Mucosa of rectum (tissue), 2 donors: ENCODE measurements around the gene LPAR1.

Experiments
- H3K27ac ChIP-seq, 2 donors: one replicate each; pipeline ENCODE4 v1.7.0; 2013; ENCODE audit warnings: inconsistent platforms in 2 of 2, low read depth in 2 of 2, low read length in 2 of 2
- H3K27me3 ChIP-seq, 2 donors: one replicate each; pipeline ENCODE4 v1.7.0; 2013; ENCODE audit warnings: low read length in 2 of 2; ENCODE audit not compliant: control insufficient read depth in 2 of 2, insufficient read depth in 2 of 2
- H3K36me3 ChIP-seq, 2 donors: one replicate each; pipeline ENCODE4 v1.7.0; 2013; ENCODE audit warnings: low read length in 2 of 2; ENCODE audit not compliant: control insufficient read depth in 2 of 2, insufficient read depth in 2 of 2
- H3K4me1 ChIP-seq, 2 donors: one replicate each; pipeline ENCODE4 v1.7.0; 2013; ENCODE audit warnings: low read length in 2 of 2, mild to moderate bottlenecking in 1 of 2; ENCODE audit not compliant: control insufficient read depth in 2 of 2, insufficient read depth in 2 of 2
- H3K4me3 ChIP-seq, 2 donors: one replicate each; pipeline ENCODE4 v1.7.0; 2013; ENCODE audit warnings: low read length in 2 of 2
- H3K9ac ChIP-seq, 2 donors: one replicate each; pipeline ENCODE4 v1.7.0; 2013; ENCODE audit warnings: low read length in 2 of 2, low read depth in 1 of 2, mild to moderate bottlenecking in 1 of 2
- H3K9me3 ChIP-seq, 2 donors: one replicate each; pipeline ENCODE4 v1.7.0; 2013; ENCODE audit warnings: low read length in 2 of 2; ENCODE audit not compliant: control insufficient read depth in 2 of 2
- donor health status: healthy.
- donor health status: Normal muscosa, but diverticular disease.

Gene LPAR1

DNA sequence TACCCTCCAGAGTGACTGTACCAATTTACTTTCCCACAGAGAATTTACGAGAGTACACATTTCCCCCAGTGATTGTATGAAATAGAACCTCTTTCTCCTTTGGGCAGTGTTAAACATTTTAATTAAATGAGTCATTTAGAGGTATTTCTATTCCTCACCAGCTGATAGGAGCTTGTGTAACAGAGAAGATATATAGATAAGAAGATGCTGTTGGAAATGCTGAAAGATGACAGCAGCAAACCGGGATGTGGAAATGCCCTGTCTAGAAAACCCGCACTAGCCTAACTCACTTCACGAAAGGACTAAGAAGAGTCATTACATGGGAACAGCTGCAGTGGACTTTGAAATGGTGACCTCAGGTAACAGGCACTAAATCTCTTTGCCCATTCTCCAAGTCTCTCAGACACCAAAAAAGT, 68.3 kb downstream of the LPAR1 start:
- Histone ChIP-seq H3K27ac (no peak overlapping the region), H3K36me3 (peaks cover 3 to 4% of the 10 kb centered on the region in 2 donors), H3K4me1 (peaks cover 2 to 3% of the 10 kb centered on the region in 2 donors), H3K9me3 (no peaks in the 10 kb centered on the region), H3K9ac (no peak overlapping the region), H3K4me3 (no peak overlapping the region), H3K27me3 (no peaks in the 10 kb centered on the region)

DNA sequence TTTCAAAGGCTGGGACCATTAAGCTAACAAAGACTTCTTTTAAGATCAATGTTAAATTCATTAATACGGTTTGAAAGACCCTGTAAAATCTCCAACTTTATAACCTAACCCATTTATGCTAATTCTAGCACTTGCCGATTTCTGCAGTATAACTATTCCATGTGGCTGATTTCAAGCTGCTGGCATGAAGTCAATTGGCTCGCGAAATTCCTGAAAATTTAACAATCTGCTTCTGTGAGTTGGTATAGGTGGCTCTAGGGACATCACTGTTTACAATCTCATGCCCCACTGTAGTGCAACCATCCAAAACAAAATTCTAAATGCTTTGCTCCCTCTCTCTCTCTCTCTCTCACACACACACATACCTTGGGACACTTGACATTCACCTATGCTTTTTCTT, 70.2 kb downstream of the LPAR1 start:
- peaks cover 0 to 3% of the 10 kb centered on the region in 2 donors for H3K4me1 ChIP-seq
- H3K4me3 ChIP-seq = no peak overlapping the region
- no peaks in the 10 kb centered on the region for H3K9me3 ChIP-seq
- peaks cover 4 to 5% of the 10 kb centered on the region in 2 donors for H3K36me3 ChIP-seq
- no peak overlapping the region for H3K9ac ChIP-seq
- H3K27me3 ChIP-seq = no peaks in the 10 kb centered on the region
- H3K27ac ChIP-seq = no peak overlapping the region

DNA sequence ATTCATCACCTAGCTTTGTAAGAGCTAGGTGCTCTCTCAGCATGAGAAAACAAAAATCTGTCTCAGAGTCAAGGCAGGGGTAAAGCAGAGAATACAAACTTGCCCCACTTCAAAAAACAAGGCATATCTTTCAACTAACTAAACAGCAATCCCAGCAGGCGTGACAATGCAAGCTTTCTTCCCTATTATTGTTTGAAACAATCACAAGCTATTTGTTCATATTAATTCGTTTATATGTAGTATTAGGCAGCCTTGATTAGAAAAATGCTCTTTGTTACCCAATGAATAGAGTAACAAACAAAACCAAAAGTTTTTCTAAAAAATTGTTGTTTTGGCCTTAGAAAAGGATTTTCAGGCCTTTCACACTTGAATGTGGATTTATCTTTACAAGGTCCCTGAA, 71.1 kb downstream of the LPAR1 start:
- Histone ChIP-seq H3K27me3 (no peaks in the 10 kb centered on the region), H3K36me3 (peaks cover 4 to 9% of the 10 kb centered on the region in 2 donors), H3K4me3 (no peak overlapping the region), H3K27ac (no peak overlapping the region), H3K9ac (no peak overlapping the region), H3K9me3 (no peaks in the 10 kb centered on the region), H3K4me1 (peaks cover 0 to 3% of the 10 kb centered on the region in 2 donors)

DNA sequence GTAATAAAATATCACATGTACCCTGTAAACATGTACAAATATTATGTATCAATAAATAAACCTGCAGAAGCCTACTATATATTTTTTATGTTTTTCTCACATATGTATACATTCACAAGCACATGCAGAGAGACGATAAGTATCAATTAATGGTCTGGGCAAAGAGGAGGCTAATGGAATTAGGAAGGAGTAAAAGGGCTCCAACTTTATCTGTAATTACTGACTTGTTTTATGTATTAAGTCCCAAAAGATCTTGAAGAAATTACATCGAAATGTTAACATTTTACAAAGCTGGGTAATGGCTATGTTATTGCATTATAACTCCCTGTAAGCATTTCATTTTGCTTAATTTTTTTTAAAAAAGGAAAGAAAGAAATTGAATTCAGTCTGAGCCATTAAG, 78.0 kb downstream of the LPAR1 start:
- no peaks in the 10 kb centered on the region for H3K27me3 ChIP-seq
- H3K9ac ChIP-seq = no peak overlapping the region
- no peak overlapping the region for H3K27ac ChIP-seq
- peaks cover 0 to 6% of the 10 kb centered on the region in 2 donors for H3K36me3 ChIP-seq
- no peaks in the 10 kb centered on the region for H3K4me1 ChIP-seq
- no peaks in the 10 kb centered on the region for H3K9me3 ChIP-seq
- no peak overlapping the region for H3K4me3 ChIP-seq

DNA sequence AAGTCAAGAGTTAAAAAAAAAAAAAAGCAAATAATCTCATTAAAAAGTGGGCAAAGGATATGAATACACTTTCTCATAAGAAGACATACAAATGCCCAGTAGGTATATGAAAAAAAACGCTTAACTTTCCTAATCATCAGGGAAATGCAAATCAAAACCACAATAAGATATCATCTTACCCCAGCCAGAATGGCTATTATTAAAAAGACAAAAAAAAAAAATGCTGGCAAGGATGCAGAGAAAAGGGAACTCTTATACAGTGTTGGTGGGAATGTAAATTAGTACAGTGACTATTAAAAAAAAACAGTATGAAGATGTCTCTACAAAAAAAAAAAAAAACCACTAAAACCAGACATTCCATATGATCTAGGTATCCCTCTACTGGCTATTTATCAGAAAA, 79.4 kb downstream of the LPAR1 start:
- H3K9ac ChIP-seq = no peak overlapping the region
- H3K36me3 ChIP-seq = peaks cover 0 to 6% of the 10 kb centered on the region in 2 donors
- H3K4me1 ChIP-seq = no peaks in the 10 kb centered on the region
- H3K27me3 ChIP-seq = no peaks in the 10 kb centered on the region
- no peaks in the 10 kb centered on the region for H3K9me3 ChIP-seq
- H3K27ac ChIP-seq = no peak overlapping the region
- H3K4me3 ChIP-seq = no peak overlapping the region

DNA sequence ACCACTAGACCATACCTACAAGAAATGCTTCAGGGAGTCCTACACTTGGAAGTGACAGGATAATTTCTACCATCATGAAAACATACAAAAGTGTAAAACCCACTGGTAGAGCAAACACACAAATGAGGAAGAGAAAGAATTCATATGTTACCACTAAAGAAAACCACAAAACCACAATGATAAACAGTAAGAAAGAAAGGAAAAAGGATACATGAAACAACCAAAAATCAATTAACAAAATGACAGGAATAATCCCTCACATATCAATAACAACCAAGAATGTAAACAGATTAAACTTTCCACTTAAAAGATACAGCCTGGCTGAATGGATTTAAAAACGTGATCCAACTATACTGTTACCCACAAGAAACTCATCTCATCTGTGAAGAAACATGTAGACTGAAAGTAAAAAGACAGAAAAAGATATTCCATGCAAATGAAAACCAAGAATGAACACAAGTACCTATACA, 83.4 kb downstream of the LPAR1 start:
- H3K9me3 ChIP-seq = no peaks in the 10 kb centered on the region
- H3K4me3 ChIP-seq = no peak overlapping the region
- H3K4me1 ChIP-seq = no peaks in the 10 kb centered on the region
- H3K9ac ChIP-seq = no peak overlapping the region
- H3K27me3 ChIP-seq = no peaks in the 10 kb centered on the region
- H3K27ac ChIP-seq = no peak overlapping the region
- H3K36me3 ChIP-seq = no peaks in the 10 kb centered on the region

DNA sequence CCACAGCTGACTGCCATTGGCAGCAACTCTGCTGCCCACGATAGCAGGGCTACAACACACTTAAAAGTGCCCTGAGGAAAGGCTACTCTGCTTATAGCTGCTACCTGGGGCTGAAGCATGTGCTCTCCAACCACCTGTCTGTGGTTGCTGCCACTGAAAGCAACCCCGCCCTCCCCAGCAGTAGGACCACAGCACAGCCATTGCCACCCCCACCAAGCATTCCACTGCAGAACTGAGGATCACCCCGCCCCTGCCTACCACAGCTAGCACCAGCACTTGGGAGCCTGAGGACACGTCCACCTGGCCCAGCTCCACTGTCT, 85.8 kb downstream of the LPAR1 start:
- H3K4me3 ChIP-seq = no peak overlapping the region

DNA sequence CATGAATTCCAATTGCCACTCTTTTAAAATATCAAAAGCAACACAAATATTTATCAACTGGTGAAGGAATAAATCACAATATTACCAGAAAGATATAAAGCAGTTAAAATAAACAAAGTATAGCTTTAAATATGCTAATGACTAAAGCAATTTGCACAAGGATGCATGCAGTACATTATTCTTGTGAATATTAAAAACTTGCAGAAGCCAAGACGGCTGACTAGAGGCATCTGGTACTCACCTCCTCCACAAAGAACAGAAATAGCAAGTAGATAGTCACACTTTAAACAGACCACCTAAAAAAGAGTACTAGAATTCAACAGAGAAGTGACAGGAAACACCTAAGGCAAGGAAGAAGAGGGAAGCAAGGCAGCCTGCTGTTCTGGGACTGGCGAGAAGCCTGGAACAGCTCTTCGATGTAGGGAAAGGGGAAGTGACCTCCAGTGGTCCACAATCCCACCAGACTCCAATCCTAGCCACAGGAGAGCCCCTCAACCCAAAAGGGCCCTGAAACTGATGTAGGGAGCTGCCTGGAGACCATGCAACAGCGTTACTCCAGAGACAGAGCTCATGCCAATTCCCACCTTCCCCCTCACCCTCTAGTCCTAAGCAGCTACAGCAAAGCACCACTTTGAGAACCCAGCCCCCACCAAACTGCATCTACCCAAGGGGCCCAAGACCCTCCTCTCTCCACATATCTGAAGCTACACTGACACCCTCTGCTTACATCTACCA, 86.3 kb downstream of the LPAR1 start:
- Histone ChIP-seq H3K27ac (no peak overlapping the region), H3K4me3 (no peak overlapping the region), H3K9ac (no peak overlapping the region), H3K4me1 (no peaks in the 10 kb centered on the region), H3K36me3 (no peaks in the 10 kb centered on the region), H3K27me3 (no peaks in the 10 kb centered on the region), H3K9me3 (no peaks in the 10 kb centered on the region)

More for the DNA sequence above, 85.8 kb downstream of the LPAR1 start:
- Histone ChIP-seq H3K9me3 (no peaks in the 10 kb centered on the region), H3K27me3 (no peaks in the 10 kb centered on the region), H3K36me3 (no peaks in the 10 kb centered on the region), H3K4me1 (no peaks in the 10 kb centered on the region), H3K9ac (no peak overlapping the region), H3K27ac (no peak overlapping the region)

DNA sequence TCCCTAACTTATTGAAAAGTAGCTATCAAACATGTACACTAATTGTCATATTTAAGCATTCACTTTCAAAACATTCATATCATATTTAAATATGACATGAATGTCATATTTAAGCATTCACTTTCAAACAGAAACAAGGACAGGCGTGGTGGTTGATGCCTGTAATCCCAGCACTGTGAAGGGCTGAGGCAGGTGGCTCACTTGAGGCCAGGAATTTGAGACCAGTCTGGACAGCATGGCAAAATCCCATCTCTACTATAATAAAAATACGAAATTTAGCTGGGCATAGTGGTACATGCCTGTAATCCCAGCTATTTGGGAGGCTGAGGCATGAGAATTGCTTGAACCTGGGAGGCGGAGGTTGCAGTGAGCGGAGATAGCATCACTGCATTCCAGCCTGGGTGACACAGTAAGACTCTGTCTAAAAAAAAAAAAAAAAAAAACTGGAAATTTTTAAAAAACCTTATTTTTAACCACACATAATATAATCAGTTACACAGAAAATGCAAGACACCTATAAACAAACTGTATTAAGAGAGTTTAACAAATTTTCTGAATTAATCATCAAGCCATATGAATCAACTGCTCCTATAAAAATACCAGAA, 88.1 kb downstream of the LPAR1 start:
- Histone ChIP-seq H3K27me3 (no peaks in the 10 kb centered on the region), H3K36me3 (no peaks in the 10 kb centered on the region), H3K9ac (no peak overlapping the region), H3K27ac (no peak overlapping the region), H3K9me3 (no peaks in the 10 kb centered on the region), H3K4me1 (no peaks in the 10 kb centered on the region), H3K4me3 (no peak overlapping the region)

DNA sequence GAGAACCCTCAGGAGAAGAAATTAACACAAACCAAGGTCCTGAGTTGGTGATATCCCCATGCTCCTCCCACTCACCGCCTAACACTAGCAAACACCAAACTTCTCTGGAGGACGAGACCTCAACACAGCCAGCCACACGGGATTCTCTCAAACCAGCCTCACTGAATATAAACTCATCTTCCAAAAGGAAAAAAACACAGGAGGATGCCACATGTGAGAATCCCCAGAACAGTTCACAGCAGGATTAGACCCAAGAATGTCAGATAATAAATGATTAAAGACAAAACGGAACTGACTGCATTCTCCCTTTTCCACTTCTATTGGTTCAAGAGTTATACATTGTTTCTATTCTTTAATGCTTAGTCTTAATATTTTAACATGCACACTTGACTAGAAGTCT, 89.2 kb downstream of the LPAR1 start:
- H3K27ac ChIP-seq = no peak overlapping the region
- H3K36me3 ChIP-seq = no peaks in the 10 kb centered on the region
- H3K4me1 ChIP-seq = no peaks in the 10 kb centered on the region
- H3K9me3 ChIP-seq = no peaks in the 10 kb centered on the region
- H3K4me3 ChIP-seq = no peak overlapping the region
- no peaks in the 10 kb centered on the region for H3K27me3 ChIP-seq
- H3K9ac ChIP-seq = no peak overlapping the region
